Inferior parietal cortex (tissue), 1 donor: ENCODE results near the gene ARSB.
"Not testable (repeated sequence)": the region's sequence is repeated elsewhere in the genome, so short reads cannot be mapped to it uniquely, and the experiment has no call there.

Experiments
- DNase-seq: peaks from one replicate; pipeline ENCODE4 v3.0.0-alpha.2; 2016; ENCODE audit errors: extremely low spot score

The ARSB gene

GRCh38 chr5:78903353-78903752 is 81.8 kb downstream of the ARSB start:
- no peak for DNase-seq

- no peak for DNase-seq
These were observed 85.2 kb downstream of the ARSB start for GRCh38 chr5:78899922-78900362.

GRCh38 chr5:78896132-78896531 is 89.0 kb downstream of the ARSB start:
- DNase-seq, result no peak

GRCh38 chr5:78895616-78896015 is 89.5 kb downstream of the ARSB start:
- DNase-seq, result no peak

GRCh38 chr5:78893940-78894677 is 91.0 kb downstream of the ARSB start:
- no peak for DNase-seq

GRCh38 chr5:78890667-78891379 is 94.3 kb downstream of the ARSB start:
- DNase-seq, result no peak

GRCh38 chr5:78889369-78890140 is 95.6 kb downstream of the ARSB start:
- DNase-seq, result no peak

- no peak for DNase-seq
These were observed 96.3 kb downstream of the ARSB start for GRCh38 chr5:78888580-78889368.

- DNase-seq, result no peak
These were observed 97.6 kb downstream of the ARSB start for GRCh38 chr5:78887384-78888118.

- DNase-seq, result no peak
These were observed 98.5 kb downstream of the ARSB start for GRCh38 chr5:78886341-78887230.

- DNase-seq, result no peak
These were observed 103.2 kb downstream of the ARSB start for GRCh38 chr5:78881884-78882283.

- DNase-seq, result no peak
These were observed 105.6 kb downstream of the ARSB start for GRCh38 chr5:78879516-78879915.

- not testable (repeated sequence) for DNase-seq
These were observed 119.0 kb downstream of the ARSB start for GRCh38 chr5:78866076-78866475.

- DNase-seq, result no peak
These were observed 126.7 kb downstream of the ARSB start for GRCh38 chr5:78858364-78858763.

GRCh38 chr5:78855026-78855425 is 130.1 kb downstream of the ARSB start:
- no peak for DNase-seq

GRCh38 chr5:78851891-78852290 is 133.2 kb downstream of the ARSB start:
- not testable (repeated sequence) for DNase-seq

- no peak for DNase-seq
These were observed 139.6 kb downstream of the ARSB start for GRCh38 chr5:78845470-78845869.

GRCh38 chr5:78843436-78843835 is 141.7 kb downstream of the ARSB start:
- no peak for DNase-seq

GRCh38 chr5:78841767-78842166 is 143.3 kb downstream of the ARSB start:
- DNase-seq, result no peak

GRCh38 chr5:78838753-78839152 is 146.4 kb downstream of the ARSB start:
- no peak for DNase-seq
